K562 (cell line): ENCODE results near the gene GPD2. TPM values are rescaled to one million over a fixed set of nuclear protein-coding genes. Genes with fewer than 3 reads are reported as not detected.

Experiments
- ARID4B ChIP-seq: sonication (generic); formaldehyde crosslinking; IDR thresholded peaks from 2 replicates; pipeline ENCODE4 v1.8.0; 2022; ENCODE audit warnings: mild to moderate bottlenecking, missing genetic modification reagents
- BRD4 ChIP-seq: fragments of 200-600 bp; sonication (generic); IDR thresholded peaks from 2 replicates; pipeline ENCODE4 v1.6.1; 2017; ENCODE audit warnings: inconsistent platforms
- CHD2 ChIP-seq: IDR thresholded peaks from 2 replicates; pipeline ENCODE4 v1.6.1; 2011; ENCODE audit warnings: low read depth, low read length
- COPS2 ChIP-seq: fragments of 450-650 bp; conservative IDR thresholded peaks from 2 replicates; pipeline ENCODE4 v1.6.1; 2016; ENCODE audit warnings: mild to moderate bottlenecking, moderate library complexity
- GABPB2 ChIP-seq: fragments of 250-450 bp; sonication (Bioruptor Pico); conservative IDR thresholded peaks from 2 replicates; pipeline ENCODE4 v1.5.1; 2021; ENCODE audit warnings: mild to moderate bottlenecking
- HMG20A ChIP-seq: fragments of 450-650 bp; formaldehyde crosslinking; conservative IDR thresholded peaks from 2 replicates; pipeline ENCODE4 v1.4.0; 2020; ENCODE audit warnings: mild to moderate bottlenecking, mixed read lengths
- NUFIP1 ChIP-seq: fragments of 450-650 bp; IDR thresholded peaks from 2 replicates; pipeline ENCODE4 v1.6.1; 2018; ENCODE audit not compliant: partially characterized antibody
- PHB ChIP-seq: fragments of 250-450 bp; sonication (Bioruptor Pico); IDR thresholded peaks from 2 replicates; pipeline ENCODE4 v1.5.0; 2021
- POLR2H ChIP-seq: IDR thresholded peaks from 2 replicates; pipeline ENCODE4 v1.6.1; 2016; ENCODE audit warnings: missing genetic modification characterization, low read depth, mild to moderate bottlenecking, control low read depth, missing compliant biosample characterization, moderate library complexity
- RNF2 ChIP-seq: sonication (generic); IDR thresholded peaks from 2 replicates; pipeline ENCODE4 v1.6.1; 2016
- SMAD3 ChIP-seq: fragments of 450-650 bp; formaldehyde crosslinking; conservative IDR thresholded peaks from 2 replicates; pipeline ENCODE4 v1.4.0; 2020; ENCODE audit warnings: mild to moderate bottlenecking
- SMAD4 ChIP-seq: fragments of 250-450 bp; sonication (Bioruptor Pico); conservative IDR thresholded peaks from 2 replicates; pipeline ENCODE4 v1.8.0; 2021; ENCODE audit warnings: inconsistent platforms, mild to moderate bottlenecking, moderate library complexity
- SNRNP70 ChIP-seq: fragments of 200-400 bp; formaldehyde crosslinking; optimal IDR thresholded peaks from 2 replicates; pipeline ENCODE3; 2017; ENCODE audit warnings: low read depth, low read length
- STAT5A ChIP-seq: IDR thresholded peaks from 2 replicates; pipeline ENCODE4 v1.6.1; 2012; ENCODE audit warnings: low read length, inconsistent platforms, borderline replicate concordance
- ZFP1 ChIP-seq: fragments of 450-650 bp; formaldehyde crosslinking; IDR thresholded peaks from 2 replicates; pipeline ENCODE4 v1.4.0; 2020; ENCODE audit warnings: mild to moderate bottlenecking, mixed read lengths
- ZFP91 ChIP-seq: sonication (generic); formaldehyde crosslinking; IDR thresholded peaks from 2 replicates; pipeline ENCODE4 v1.8.0; 2022; ENCODE audit warnings: mild to moderate bottlenecking, missing genetic modification reagents
- ZNF384 ChIP-seq: IDR thresholded peaks from 2 replicates; pipeline ENCODE4 v1.6.1; 2012; ENCODE audit warnings: low read depth, low read length, improper control_type of control experiment
- ZNF766 ChIP-seq: fragments of 200-800 bp; sonication (Bioruptor generic); conservative IDR thresholded peaks from 2 replicates; pipeline ENCODE4 v1.6.1; 2016; ENCODE audit warnings: missing genetic modification characterization, missing compliant biosample characterization
- polyA plus RNA-seq, 8 experiments: library from polyadenylated mRNA; depleted of rRNA in 4 of 8; stranded (reverse) in 5 of 8; unstranded in 3 of 8; fragments of >200 nt; fragmentation: Nextera tagmentation in 2 of 8; fragmentation: Illumina TruSeq in 1 of 8; extraction: Ambion mirVana in 2 of 8; extraction: Trizol in 1 of 8; gene quantifications; 2 replicates each; pipeline versions ENCODE4 v1.2.1 to v1.2.3, GENCODE V29; 2011 to 2014; ENCODE audit warnings: inconsistent platforms in 1 of 8, missing spikeins in 1 of 8
- total RNA-seq, 7 experiments: library from RNA; depleted of rRNA in 6 of 7; stranded (reverse); fragments of >200 nt in 6 of 7; fragmentation: Illumina TruSeq in 2 of 7; extraction: Trizol in 2 of 7; gene quantifications; 2 replicates each; pipeline versions ENCODE4 v1.2.1 to v1.2.3, GENCODE V29; 2011 to 2021; ENCODE audit warnings: low replicate concordance in 1 of 7
- TF ChIP-seq, protein P1 (sequence below), 2 experiments: IDR thresholded peaks in 1 of 2; conservative IDR thresholded peaks in 1 of 2; 2 replicates each; pipeline ENCODE4 v1.6.1; 2016; ENCODE audit warnings: low read depth in 2 of 2, mild to moderate bottlenecking in 1 of 2, missing compliant biosample characterization in 1 of 2, missing genetic modification characterization in 1 of 2, moderate library complexity in 1 of 2

GPD2 gene
- total and polyA plus RNA-seq, 9 of the 15 experiments (the other 6 are each of a cell fraction or from before 2014, with no cell fraction given) = 5.2 to 39.2 (median 19.0) TPM

GRCh38 chr2:156400706-156401678, 35.2 kb upstream of the GPD2 start (continued):
- TF ChIP-seq ZFP1 (peak; percentile 55; the same call in 1 of the 2 replicates), STAT5A (peak; percentile 43; the same call in 1 of the 2 replicates), POLR2H (peak; percentile 100), ZFP91 (no peak), PHB (no peak), SMAD4 (0 out of 2 replicates have a peak, but pooled peaks have one; percentile 31), HMG20A (CRISPR knock-in tag) (no peak), SNRNP70 (no peak), ARID4B (CRISPR knock-in tag) (no peak; the same call in 1 of the 2 replicates), GABPB2 (CRISPR knock-in tag) (no peak), RNF2 (peak; percentile 49; the same call in 1 of the 2 replicates), ZNF766 (CRISPR knock-in tag) (0 out of 2 replicates have a peak, but pooled peaks have one; percentile 13), SMAD3 (CRISPR knock-in tag) (no peak), COPS2 (no peak), BRD4 (peak; percentile 99), CHD2 (peak; percentile 47; the same call in 1 of the 2 replicates), ZNF384 (no peak), NUFIP1 (no peak)
- TF ChIP-seq, protein P1, sequence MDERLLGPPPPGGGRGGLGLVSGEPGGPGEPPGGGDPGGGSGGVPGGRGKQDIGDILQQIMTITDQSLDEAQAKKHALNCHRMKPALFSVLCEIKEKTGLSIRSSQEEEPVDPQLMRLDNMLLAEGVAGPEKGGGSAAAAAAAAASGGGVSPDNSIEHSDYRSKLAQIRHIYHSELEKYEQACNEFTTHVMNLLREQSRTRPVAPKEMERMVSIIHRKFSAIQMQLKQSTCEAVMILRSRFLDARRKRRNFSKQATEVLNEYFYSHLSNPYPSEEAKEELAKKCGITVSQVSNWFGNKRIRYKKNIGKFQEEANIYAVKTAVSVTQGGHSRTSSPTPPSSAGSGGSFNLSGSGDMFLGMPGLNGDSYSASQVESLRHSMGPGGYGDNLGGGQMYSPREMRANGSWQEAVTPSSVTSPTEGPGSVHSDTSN (CRISPR knock-in tag; IDR thresholded peaks at IDR 0.05; ENCODE audit: low read depth) = no peak
- TF ChIP-seq, protein P1 (tag; conservative IDR thresholded peaks at IDR 0.05; ENCODE audit: low read depth) = peak; percentile 90
